DND-41 (cell line): ENCODE results near the gene TNC.

Source experiments
- ATAC-seq: fragments of 200-7000 bp; cut with Tn5 transposase; 3 replicates; pipeline ENCODE4 v1.9.1; 2021; ENCODE audit warnings: low read depth; ENCODE audit not compliant: insufficient read depth
- DNase-seq: peaks from one replicate; pipeline ENCODE4 v3.0.0-alpha.2; 2020
- H2AFZ ChIP-seq: 2 replicates; pipeline ENCODE4 v1.6.0; 2012; ENCODE audit warnings: low read depth, low read length
- H3K27ac ChIP-seq: 2 replicates; pipeline ENCODE4 v1.5.1; 2012; ENCODE audit warnings: low read length, inconsistent platforms
- H3K27me3 ChIP-seq: fragments of 200-600 bp; sonication (generic); 2 replicates; pipeline ENCODE4 v1.6.0; 2012; ENCODE audit warnings: low read length, mild to moderate bottlenecking, inconsistent platforms; ENCODE audit not compliant: insufficient read depth, poor library complexity
- H3K36me3 ChIP-seq: 2 replicates; pipeline ENCODE4 v1.5.1; 2012; ENCODE audit warnings: low read length, inconsistent platforms; ENCODE audit not compliant: insufficient read depth
- H3K4me1 ChIP-seq: 2 replicates; pipeline ENCODE4 v1.5.1; 2012; ENCODE audit warnings: mild to moderate bottlenecking, low read length; ENCODE audit not compliant: insufficient read depth
- H3K4me2 ChIP-seq: 2 replicates; pipeline ENCODE4 v1.6.0; 2012; ENCODE audit warnings: mild to moderate bottlenecking, moderate library complexity, low read length, inconsistent platforms; ENCODE audit not compliant: insufficient read depth
- H3K4me3 ChIP-seq, 2 experiments: fragments of 200-600 bp in 1 of 2; shearing (Covaris generic) in 1 of 2; 2 replicates each; pipeline ENCODE4 v1.5.1; 2012 to 2016; ENCODE audit warnings: inconsistent platforms in 2 of 2, low read length in 2 of 2, mild to moderate bottlenecking in 2 of 2, low read depth in 1 of 2, moderate library complexity in 1 of 2
- H3K79me2 ChIP-seq: 2 replicates; pipeline ENCODE4 v1.6.0; 2012; ENCODE audit warnings: low read length, inconsistent platforms; ENCODE audit not compliant: insufficient read depth
- H3K9ac ChIP-seq: 2 replicates; pipeline ENCODE4 v1.6.0; 2012; ENCODE audit warnings: low read depth, mild to moderate bottlenecking, inconsistent platforms, low read length, moderate library complexity
- H3K9me3 ChIP-seq: 2 replicates; pipeline ENCODE4 v1.5.1; 2012; ENCODE audit warnings: low read length, moderate library complexity, mild to moderate bottlenecking, inconsistent platforms; ENCODE audit not compliant: insufficient read depth, severe bottlenecking
- H4K20me1 ChIP-seq: 2 replicates; pipeline ENCODE4 v1.6.0; 2012; ENCODE audit warnings: low read length; ENCODE audit not compliant: insufficient read depth
- CTCF ChIP-seq: IDR thresholded peaks from 2 replicates; pipeline ENCODE4 v1.5.1; 2012; ENCODE audit warnings: borderline replicate concordance, low read length, moderate library complexity, mild to moderate bottlenecking; ENCODE audit not compliant: poor library complexity, severe bottlenecking; ENCODE audit errors: extremely low read depth
- EZH2 ChIP-seq: IDR thresholded peaks from 3 replicates; pipeline ENCODE4 v1.6.1; 2012; ENCODE audit warnings: borderline replicate concordance, low read depth, mild to moderate bottlenecking, moderate library complexity, low read length, inconsistent platforms; ENCODE audit not compliant: severe bottlenecking

The TNC gene

GRCh38 chr9:115036691-115037090 is 81.3 kb downstream of the TNC start:
- H2AFZ ChIP-seq = no peak overlapping the region
- H3K4me2 ChIP-seq = no peak overlapping the region
- DNase-seq (no peak), ATAC-seq (no peak)
- no peaks in the 10 kb centered on the region for H3K36me3 ChIP-seq
- no peaks in the 10 kb centered on the region for H3K4me1 ChIP-seq
- H4K20me1 ChIP-seq = no peaks in the 10 kb centered on the region
- H3K4me3 ChIP-seq = no peak overlapping the region
- no peak overlapping the region for H3K9ac ChIP-seq
- H3K27ac ChIP-seq = no peak overlapping the region
- TF ChIP-seq EZH2 (no peak), CTCF (no peak)
- H3K27me3 ChIP-seq = peaks cover 2% of the 10 kb centered on the region
- no peaks in the 10 kb centered on the region for H3K9me3 ChIP-seq
- no peaks in the 10 kb centered on the region for H3K79me2 ChIP-seq

GRCh38 chr9:115035841-115036612 is 81.9 kb downstream of the TNC start:
- Histone ChIP-seq H3K4me2 (no peak overlapping the region), H3K27ac (no peak overlapping the region), H3K4me1 (no peaks in the 10 kb centered on the region), H3K27me3 (peaks cover 2% of the 10 kb centered on the region), H3K9me3 (no peaks in the 10 kb centered on the region), H3K36me3 (no peaks in the 10 kb centered on the region), H3K9ac (no peak overlapping the region), H3K4me3 (no peak overlapping the region), H3K79me2 (no peaks in the 10 kb centered on the region), H2AFZ (no peak overlapping the region), H4K20me1 (no peaks in the 10 kb centered on the region)
- no peak for TF ChIP-seq EZH2
- no peak for TF ChIP-seq CTCF
- no peak for DNase-seq
- no peak for ATAC-seq

DNA sequence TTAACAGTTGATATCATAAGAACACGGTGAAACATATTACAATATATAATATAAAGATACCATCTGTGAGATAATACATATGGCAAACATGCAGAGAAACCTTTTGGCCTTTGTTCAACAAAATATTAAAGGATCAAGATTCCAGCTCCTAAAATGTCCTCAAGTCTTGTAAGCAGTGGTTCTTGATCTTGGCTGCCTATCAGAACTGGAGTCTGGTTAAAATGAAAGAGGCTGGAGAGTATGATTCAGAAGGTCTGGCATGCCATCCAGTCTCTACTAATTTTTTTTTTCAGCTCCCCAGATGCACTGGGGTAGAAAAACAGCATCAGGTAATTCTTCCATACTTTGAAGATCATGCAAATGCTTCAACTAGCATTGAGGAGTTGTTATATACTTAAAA is 83.2 kb downstream of the TNC start:
- H3K4me3 ChIP-seq = no peak overlapping the region
- no peaks in the 10 kb centered on the region for H3K36me3 ChIP-seq
- H3K79me2 ChIP-seq = no peaks in the 10 kb centered on the region
- H3K4me1 ChIP-seq = no peaks in the 10 kb centered on the region
- H4K20me1 ChIP-seq = no peaks in the 10 kb centered on the region
- DNase-seq (no peak), ATAC-seq (no peak)
- H2AFZ ChIP-seq = no peak overlapping the region
- no peak overlapping the region for H3K27ac ChIP-seq
- H3K9me3 ChIP-seq = no peaks in the 10 kb centered on the region
- TF ChIP-seq CTCF (no peak), EZH2 (no peak)
- no peak overlapping the region for H3K9ac ChIP-seq
- peaks cover 2% of the 10 kb centered on the region for H3K27me3 ChIP-seq
- no peak overlapping the region for H3K4me2 ChIP-seq
